Retinal pigment epithelial cell (primary cell): Measurements from ENCODE around the gene DYNC1H1.

Source experiments
- DNase-seq: peaks from one replicate; pipeline ENCODE4 v3.0.0-alpha.2; 2010; ENCODE audit warnings: low read depth
- H3K4me3 ChIP-seq: 2 replicates; pipeline ENCODE4 v1.5.1; 2011; ENCODE audit warnings: mild to moderate bottlenecking, low read length, control low read depth, moderate library complexity
- CTCF ChIP-seq: conservative IDR thresholded peaks from 2 replicates; pipeline ENCODE4 v1.5.1; 2011; ENCODE audit warnings: low read depth, low read length, control low read depth, inconsistent platforms

The DYNC1H1 gene

GRCh38 chr14:101922866-101923265 lies 41.5 kb upstream of the DYNC1H1 start:
- TF ChIP-seq CTCF: no peak
- no peak overlapping the region for H3K4me3 ChIP-seq
- no peak for DNase-seq

- no peak for DNase-seq
- no peak for TF ChIP-seq CTCF
- no peak overlapping the region for H3K4me3 ChIP-seq
Measured at GRCh38 chr14:101925152-101925551, 39.2 kb upstream of the DYNC1H1 start.

GRCh38 chr14:101926085-101926484 lies 38.3 kb upstream of the DYNC1H1 start:
- no peak overlapping the region for H3K4me3 ChIP-seq
- no peak for TF ChIP-seq CTCF
- DNase-seq: no peak

- DNase-seq: no peak
Measured at GRCh38 chr14:101926620-101927019, 37.8 kb upstream of the DYNC1H1 start.

GRCh38 chr14:101927859-101928258 lies 36.5 kb upstream of the DYNC1H1 start:
- H3K4me3 ChIP-seq: no peak overlapping the region
- no peak for TF ChIP-seq CTCF
- DNase-seq: peak; percentile 36

More at GRCh38 chr14:101926620-101927019, 37.8 kb upstream of the DYNC1H1 start:
- H3K4me3 ChIP-seq: no peak overlapping the region
- TF ChIP-seq CTCF: no peak

- no peak for DNase-seq
Measured at GRCh38 chr14:101928415-101928841, 35.9 kb upstream of the DYNC1H1 start.

More at GRCh38 chr14:101928415-101928841, 35.9 kb upstream of the DYNC1H1 start:
- no peak overlapping the region for H3K4me3 ChIP-seq
- no peak for TF ChIP-seq CTCF
